Kidney (tissue), 14 donors: Measurements from ENCODE around the gene COX7A2L. TPM values are rescaled to one million over a fixed set of nuclear protein-coding genes. Genes with fewer than 3 reads are reported as not detected.
A peak's percentile ranks its signal among the peaks of the same experiment; 100 is the strongest.

Experiments
- DNase-seq, 5 donors: peaks; one replicate each; pipeline ENCODE4 v3.0.0-alpha.2; 2013 to 2020
- FAIRE-seq: peaks from 2 replicates; lab custom pipeline; 2012; peaks lifted over from hg19 to GRCh38; lab: Jason Lieb, UNC
- H3K27ac ChIP-seq, 2 donors: one replicate each; pipeline ENCODE4 v1.7.0; 2013; ENCODE audit warnings: low read depth in 2 of 2, low read length in 2 of 2, inconsistent platforms in 1 of 2
- H3K27me3 ChIP-seq: one replicate; pipeline ENCODE4 v1.7.1; 2013; ENCODE audit warnings: low read length, inconsistent platforms; ENCODE audit not compliant: control insufficient read depth, insufficient read depth
- H3K36me3 ChIP-seq, 3 donors: one replicate each; pipeline versions ENCODE4 v1.7.0 to v1.7.1; 2013; ENCODE audit warnings: low read length in 3 of 3, control low read depth in 1 of 3, inconsistent platforms in 1 of 3; ENCODE audit not compliant: insufficient read depth in 3 of 3, control insufficient read depth in 2 of 3
- H3K4me1 ChIP-seq, 3 donors: one replicate each; pipeline versions ENCODE4 v1.7.0 to v1.7.1; 2013; ENCODE audit warnings: low read length in 3 of 3, inconsistent platforms in 1 of 3, low read depth in 1 of 3; ENCODE audit not compliant: control insufficient read depth in 2 of 3, insufficient read depth in 2 of 3
- H3K4me3 ChIP-seq, 3 donors: one replicate each; pipeline versions ENCODE4 v1.7.0 to v1.8.1; 2013; ENCODE audit warnings: low read length in 3 of 3, control low read depth in 1 of 3, inconsistent platforms in 1 of 3
- H3K9ac ChIP-seq, 3 donors: one replicate each; pipeline versions ENCODE4 v1.7.0 to v1.7.1; 2013; ENCODE audit warnings: low read length in 3 of 3, control low read depth in 1 of 3, inconsistent platforms in 1 of 3
- H3K9me3 ChIP-seq, 3 donors: one replicate each; pipeline versions ENCODE4 v1.7.0 to v1.7.1; 2013; ENCODE audit warnings: low read length in 3 of 3, control low read depth in 1 of 3, inconsistent platforms in 1 of 3; ENCODE audit not compliant: control insufficient read depth in 2 of 3, insufficient read depth in 1 of 3
- intact Hi-C: fragments of 100-400 bp; cut with DNase I; formaldehyde crosslinking; loops from one replicate; pipeline ENCODE4 v1.11.1; 2022
- polyA plus RNA-seq: library from polyadenylated mRNA; stranded (reverse); fragments of 350-450 nt; fragmentation: Illumina TruSeq; extraction: RNeasy Lipid Tissue Mini Kit (QIAGEN cat#74804); gene quantifications from one replicate; pipeline ENCODE4 v1.2.3, GENCODE V29; 2014; ENCODE audit warnings: low read depth, low replicate concordance; ENCODE audit not compliant: insufficient read depth
- total RNA-seq: library from RNA; stranded (reverse); fragmentation: NEBNext Ultra II Directional; extraction: Animal tissue kit (Norgen Biotek cat#: 25700); gene quantifications from one replicate; pipeline ENCODE4 v1.2.1, GENCODE V29; 2021
- TF ChIP-seq, protein P1 (sequence below): IDR thresholded peaks from 3 replicates; pipeline ENCODE4 v1.5.1; 2012; ENCODE audit warnings: mild to moderate bottlenecking, moderate library complexity, borderline replicate concordance; ENCODE audit not compliant: insufficient read depth; ENCODE audit errors: extremely low read depth
- donor health status: control.
- donor health status: control.
- donor health status: control.
- donor health status: control.
- donor health status: control.
- donor health status: DM: yes; HTN: yes; CAD: no.
- donor health status: Normal renal cell carcinoma (clear cell type).

The COX7A2L gene
- total and polyA plus RNA-seq, 2 donors from 2014 or later, result 90.2 to 321 TPM

- H3K27me3 ChIP-seq, result no peaks in the 10 kb centered on the region
- H3K4me1 ChIP-seq, result peaks cover 0 to 3% (median 0%) of the 10 kb centered on the region in 3 donors
- peaks cover 5 to 25% (median 9%) of the 10 kb centered on the region in 3 donors for H3K36me3 ChIP-seq
- peak overlapping the region in 1 of 2 donors; percentile 19 for H3K27ac ChIP-seq
- FAIRE-seq (no peak), DNase-seq (no peak)
- no peak overlapping the region for H3K4me3 ChIP-seq
- TF ChIP-seq, protein P1, sequence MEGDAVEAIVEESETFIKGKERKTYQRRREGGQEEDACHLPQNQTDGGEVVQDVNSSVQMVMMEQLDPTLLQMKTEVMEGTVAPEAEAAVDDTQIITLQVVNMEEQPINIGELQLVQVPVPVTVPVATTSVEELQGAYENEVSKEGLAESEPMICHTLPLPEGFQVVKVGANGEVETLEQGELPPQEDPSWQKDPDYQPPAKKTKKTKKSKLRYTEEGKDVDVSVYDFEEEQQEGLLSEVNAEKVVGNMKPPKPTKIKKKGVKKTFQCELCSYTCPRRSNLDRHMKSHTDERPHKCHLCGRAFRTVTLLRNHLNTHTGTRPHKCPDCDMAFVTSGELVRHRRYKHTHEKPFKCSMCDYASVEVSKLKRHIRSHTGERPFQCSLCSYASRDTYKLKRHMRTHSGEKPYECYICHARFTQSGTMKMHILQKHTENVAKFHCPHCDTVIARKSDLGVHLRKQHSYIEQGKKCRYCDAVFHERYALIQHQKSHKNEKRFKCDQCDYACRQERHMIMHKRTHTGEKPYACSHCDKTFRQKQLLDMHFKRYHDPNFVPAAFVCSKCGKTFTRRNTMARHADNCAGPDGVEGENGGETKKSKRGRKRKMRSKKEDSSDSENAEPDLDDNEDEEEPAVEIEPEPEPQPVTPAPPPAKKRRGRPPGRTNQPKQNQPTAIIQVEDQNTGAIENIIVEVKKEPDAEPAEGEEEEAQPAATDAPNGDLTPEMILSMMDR, result no peak
- no peaks in the 10 kb centered on the region for H3K9me3 ChIP-seq
- H3K9ac ChIP-seq, result no peak overlapping the region
- intact Hi-C loops, result no loop called here
Observed at GRCh38 chr2:42327125-42327524, 33.9 kb downstream of the COX7A2L start.

GRCh38 chr2:42325609-42326008 is 35.4 kb downstream of the COX7A2L start:
- TF ChIP-seq, protein P1, result no peak
- peaks cover 0 to 4% (median 3%) of the 10 kb centered on the region in 3 donors for H3K4me1 ChIP-seq
- peaks cover 5 to 11% (median 9%) of the 10 kb centered on the region in 3 donors for H3K36me3 ChIP-seq
- H3K9ac ChIP-seq, result no peak overlapping the region
- FAIRE-seq (no peak), DNase-seq (no peak)
- H3K4me3 ChIP-seq, result no peak overlapping the region
- no peaks in the 10 kb centered on the region for H3K27me3 ChIP-seq
- intact Hi-C loops, result no loop called here
- no peak overlapping the region for H3K27ac ChIP-seq
- no peaks in the 10 kb centered on the region for H3K9me3 ChIP-seq

DNA sequence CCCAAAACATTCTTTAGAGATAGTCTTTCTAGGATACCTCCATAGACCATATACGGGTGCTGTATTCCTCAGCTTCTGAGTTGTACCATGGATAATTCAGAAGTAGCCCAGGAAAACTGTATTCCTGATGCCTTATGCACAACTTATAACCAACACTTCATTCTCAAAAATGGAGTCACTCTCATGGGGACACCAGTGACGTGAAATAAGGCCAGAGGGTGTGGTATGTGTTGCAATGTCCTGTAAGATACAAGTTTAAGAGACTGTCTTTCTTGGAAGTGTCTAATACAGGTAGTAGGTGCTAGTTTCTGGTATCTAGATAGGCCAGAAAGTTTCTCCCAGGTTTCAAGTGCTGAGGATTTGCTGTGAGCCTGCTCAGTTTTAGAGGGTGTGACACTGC is 36.1 kb downstream of the COX7A2L start:
- Histone ChIP-seq H3K4me1 (peaks cover 0 to 4% (median 3%) of the 10 kb centered on the region in 3 donors), H3K36me3 (peaks cover 3 to 8% (median 7%) of the 10 kb centered on the region in 3 donors), H3K27ac (no peak overlapping the region), H3K9ac (no peak overlapping the region), H3K9me3 (no peaks in the 10 kb centered on the region), H3K27me3 (no peaks in the 10 kb centered on the region), H3K4me3 (no peak overlapping the region)
- intact Hi-C loops, result no loop called here
- TF ChIP-seq, protein P1, result no peak
- FAIRE-seq (no peak), DNase-seq (no peak)

GRCh38 chr2:42324244-42324643 is 36.8 kb downstream of the COX7A2L start:
- peaks cover 0 to 6% (median 3%) of the 10 kb centered on the region in 3 donors for H3K36me3 ChIP-seq
- no peaks in the 10 kb centered on the region for H3K27me3 ChIP-seq
- no peak overlapping the region for H3K9ac ChIP-seq
- no peak overlapping the region for H3K4me3 ChIP-seq
- no peak overlapping the region for H3K27ac ChIP-seq
- peaks cover 0 to 4% (median 3%) of the 10 kb centered on the region in 3 donors for H3K4me1 ChIP-seq
- intact Hi-C loops, result no loop called here
- no peaks in the 10 kb centered on the region for H3K9me3 ChIP-seq
- FAIRE-seq (no peak), DNase-seq (no peak)
- TF ChIP-seq, protein P1, result no peak
